ENCODE measurements around the gene GATA6.

Gene GATA6

DNA sequence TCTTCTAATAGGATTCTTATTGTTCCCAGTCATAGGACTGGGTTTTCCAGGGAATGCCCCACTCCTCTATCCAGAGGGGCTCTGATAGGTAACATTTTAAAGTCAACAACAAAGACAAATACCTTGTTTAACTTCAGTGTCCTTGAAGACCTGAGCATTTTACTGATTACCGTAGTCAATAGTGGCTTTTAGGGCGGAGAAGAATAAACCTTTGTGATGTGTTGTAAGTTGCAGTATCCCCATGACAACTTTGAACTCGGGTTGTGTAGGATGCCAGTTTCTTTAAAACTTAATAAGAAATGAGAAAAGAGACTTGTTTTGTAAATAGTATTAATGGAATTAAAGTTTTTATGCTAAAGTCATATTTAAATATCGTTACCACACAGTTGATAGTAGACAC is 6.0 kb downstream of the GATA6 start:
- H3K27me3 ChIP-seq (ENCODE audit: insufficient read depth, low read length, poor library complexity), result no peaks in the 10 kb centered on the region
- H3K79me2 ChIP-seq (ENCODE audit: insufficient read depth, low read length), result no peaks in the 10 kb centered on the region
- H3K36me3 ChIP-seq (ENCODE audit: insufficient read depth, low read length), result no peaks in the 10 kb centered on the region
- H3K9me3 ChIP-seq (ENCODE audit: insufficient read depth, low read length, severe bottlenecking), result no peaks in the 10 kb centered on the region
- no peak for TF ChIP-seq EZH2 (IDR thresholded peaks at IDR 0.05; ENCODE audit: borderline replicate concordance, low read depth, low read length, severe bottlenecking)
- TF ChIP-seq, protein P1, sequence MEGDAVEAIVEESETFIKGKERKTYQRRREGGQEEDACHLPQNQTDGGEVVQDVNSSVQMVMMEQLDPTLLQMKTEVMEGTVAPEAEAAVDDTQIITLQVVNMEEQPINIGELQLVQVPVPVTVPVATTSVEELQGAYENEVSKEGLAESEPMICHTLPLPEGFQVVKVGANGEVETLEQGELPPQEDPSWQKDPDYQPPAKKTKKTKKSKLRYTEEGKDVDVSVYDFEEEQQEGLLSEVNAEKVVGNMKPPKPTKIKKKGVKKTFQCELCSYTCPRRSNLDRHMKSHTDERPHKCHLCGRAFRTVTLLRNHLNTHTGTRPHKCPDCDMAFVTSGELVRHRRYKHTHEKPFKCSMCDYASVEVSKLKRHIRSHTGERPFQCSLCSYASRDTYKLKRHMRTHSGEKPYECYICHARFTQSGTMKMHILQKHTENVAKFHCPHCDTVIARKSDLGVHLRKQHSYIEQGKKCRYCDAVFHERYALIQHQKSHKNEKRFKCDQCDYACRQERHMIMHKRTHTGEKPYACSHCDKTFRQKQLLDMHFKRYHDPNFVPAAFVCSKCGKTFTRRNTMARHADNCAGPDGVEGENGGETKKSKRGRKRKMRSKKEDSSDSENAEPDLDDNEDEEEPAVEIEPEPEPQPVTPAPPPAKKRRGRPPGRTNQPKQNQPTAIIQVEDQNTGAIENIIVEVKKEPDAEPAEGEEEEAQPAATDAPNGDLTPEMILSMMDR (IDR thresholded peaks at IDR 0.05; ENCODE audit: borderline replicate concordance, extremely low read depth, low read length, poor library complexity, severe bottlenecking), result no peak
- no peak overlapping the region for H2AFZ ChIP-seq (ENCODE audit: low read depth, low read length)
- no peak overlapping the region for H3K4me2 ChIP-seq (ENCODE audit: insufficient read depth, low read length)
- no peak overlapping the region for H3K27ac ChIP-seq (ENCODE audit: low read length)
- ATAC-seq (ENCODE audit: insufficient read depth, low read depth) (no peak), DNase-seq (no peak)
- H3K9ac ChIP-seq (ENCODE audit: low read depth, low read length), result no peak overlapping the region
- H4K20me1 ChIP-seq (ENCODE audit: insufficient read depth, low read length), result no peaks in the 10 kb centered on the region
- no peaks in the 10 kb centered on the region for H3K4me1 ChIP-seq (ENCODE audit: insufficient read depth, low read length)
- no peak overlapping the region for H3K4me3 ChIP-seq (ENCODE audit: low read depth in 1 of 2, low read length in 2 of 2)

DNA sequence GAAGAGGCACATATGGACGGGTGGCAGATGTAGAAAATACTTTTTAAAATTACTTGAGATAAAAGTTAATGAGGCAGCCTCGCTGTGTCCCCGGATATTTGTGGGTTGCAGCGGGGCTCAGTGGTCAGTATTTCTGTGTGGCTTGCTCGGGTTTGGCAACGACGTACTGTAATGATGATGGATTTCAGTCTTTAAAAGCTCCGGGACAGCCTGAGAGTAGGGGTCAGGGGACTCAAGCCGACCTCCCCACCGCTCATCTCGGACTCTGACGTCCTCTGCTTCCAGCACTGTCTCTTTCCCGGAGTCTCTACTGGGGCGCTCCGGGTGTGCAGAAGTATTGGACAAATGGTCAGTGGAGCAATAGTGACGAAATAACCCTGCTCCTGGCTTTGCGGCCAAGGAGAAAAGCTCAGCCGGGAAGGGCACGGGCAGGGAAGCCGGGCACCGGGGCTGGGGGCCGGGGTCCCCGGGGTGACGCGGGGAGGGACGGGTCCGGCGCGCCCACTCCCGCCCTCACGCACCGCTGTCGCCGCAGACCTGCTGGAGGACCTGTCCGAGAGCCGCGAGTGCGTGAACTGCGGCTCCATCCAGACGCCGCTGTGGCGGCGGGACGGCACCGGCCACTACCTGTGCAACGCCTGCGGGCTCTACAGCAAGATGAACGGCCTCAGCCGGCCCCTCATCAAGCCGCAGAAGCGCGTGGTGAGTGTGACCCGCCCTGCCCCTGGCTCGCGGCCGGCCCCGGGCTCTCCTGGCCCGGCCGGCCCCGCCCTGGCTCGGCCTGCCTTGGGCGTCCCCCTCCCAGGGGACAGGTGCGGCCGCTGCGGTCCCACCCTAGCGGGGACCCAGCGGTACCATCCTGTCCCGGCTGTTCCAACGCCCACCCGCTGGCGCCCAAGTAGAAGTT is 7.3 kb downstream of the GATA6 start:
- no peak for DNase-seq
- no peaks in the 10 kb centered on the region for H4K20me1 ChIP-seq (ENCODE audit: insufficient read depth, low read length)
- ATAC-seq (ENCODE audit: insufficient read depth, low read depth), result no peak
- no peak overlapping the region for H2AFZ ChIP-seq (ENCODE audit: low read depth, low read length)
- no peak overlapping the region for H3K4me3 ChIP-seq (ENCODE audit: low read depth in 1 of 2, low read length in 2 of 2)
- TF ChIP-seq, protein P1 (IDR thresholded peaks at IDR 0.05; ENCODE audit: borderline replicate concordance, extremely low read depth, low read length, poor library complexity, severe bottlenecking), result no peak
- TF ChIP-seq EZH2 (IDR thresholded peaks at IDR 0.05; ENCODE audit: borderline replicate concordance, low read depth, low read length, severe bottlenecking), result no peak
- no peak overlapping the region for H3K9ac ChIP-seq (ENCODE audit: low read depth, low read length)
- H3K79me2 ChIP-seq (ENCODE audit: insufficient read depth, low read length), result no peaks in the 10 kb centered on the region
- no peaks in the 10 kb centered on the region for H3K9me3 ChIP-seq (ENCODE audit: insufficient read depth, low read length, severe bottlenecking)
- no peaks in the 10 kb centered on the region for H3K36me3 ChIP-seq (ENCODE audit: insufficient read depth, low read length)
- H3K27ac ChIP-seq (ENCODE audit: low read length), result no peak overlapping the region
- H3K27me3 ChIP-seq (ENCODE audit: insufficient read depth, low read length, poor library complexity), result no peaks in the 10 kb centered on the region
- H3K4me2 ChIP-seq (ENCODE audit: insufficient read depth, low read length), result no peak overlapping the region
- H3K4me1 ChIP-seq (ENCODE audit: insufficient read depth, low read length), result no peaks in the 10 kb centered on the region

DNA sequence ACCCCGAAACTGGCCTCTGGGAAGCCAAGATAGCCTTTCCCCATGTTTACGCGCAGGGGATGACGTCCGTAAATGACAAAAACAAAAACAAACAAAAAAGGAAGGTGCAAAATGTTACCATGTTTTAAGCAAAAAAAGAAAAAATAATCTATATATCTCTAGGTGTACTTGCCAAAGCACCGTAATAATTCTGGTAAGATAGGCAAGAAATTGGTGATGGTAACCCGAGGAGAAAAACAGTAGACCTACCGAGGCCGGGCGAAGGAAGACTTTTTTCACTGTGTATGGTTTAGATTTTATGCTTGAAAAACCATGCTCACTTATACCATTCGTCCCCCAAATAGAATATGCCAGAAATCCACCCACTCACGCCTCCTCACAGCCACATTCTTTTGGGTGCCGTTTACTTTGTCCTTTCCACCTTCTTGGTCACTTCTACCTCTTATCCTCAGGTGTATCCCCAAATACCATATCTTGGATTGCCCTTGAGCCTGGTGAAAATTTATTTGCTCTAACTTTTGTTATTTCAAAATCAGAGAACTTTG is 8.0 kb downstream of the GATA6 start:
- no peak for TF ChIP-seq EZH2 (IDR thresholded peaks at IDR 0.05; ENCODE audit: borderline replicate concordance, low read depth, low read length, severe bottlenecking)
- TF ChIP-seq, protein P1 (IDR thresholded peaks at IDR 0.05; ENCODE audit: borderline replicate concordance, extremely low read depth, low read length, poor library complexity, severe bottlenecking), result no peak
- Histone ChIP-seq H3K4me1 (ENCODE audit: insufficient read depth, low read length) (no peaks in the 10 kb centered on the region), H3K4me3 (ENCODE audit: low read depth in 1 of 2, low read length in 2 of 2) (no peak overlapping the region), H3K27me3 (ENCODE audit: insufficient read depth, low read length, poor library complexity) (no peaks in the 10 kb centered on the region), H3K79me2 (ENCODE audit: insufficient read depth, low read length) (no peaks in the 10 kb centered on the region), H2AFZ (ENCODE audit: low read depth, low read length) (no peak overlapping the region), H3K9ac (ENCODE audit: low read depth, low read length) (no peak overlapping the region), H3K9me3 (ENCODE audit: insufficient read depth, low read length, severe bottlenecking) (no peaks in the 10 kb centered on the region), H3K4me2 (ENCODE audit: insufficient read depth, low read length) (no peak overlapping the region), H3K27ac (ENCODE audit: low read length) (no peak overlapping the region), H3K36me3 (ENCODE audit: insufficient read depth, low read length) (no peaks in the 10 kb centered on the region), H4K20me1 (ENCODE audit: insufficient read depth, low read length) (no peaks in the 10 kb centered on the region)
- ATAC-seq (ENCODE audit: insufficient read depth, low read depth), result no peak
- no peak for DNase-seq
